ENCODE data around the gene KDM2A. TPM values are rescaled to one million over a fixed set of nuclear protein-coding genes. Genes with fewer than 3 reads are reported as not detected.

KDM2A gene
- total and polyA plus RNA-seq, 7 donors: 15.6 to 67.3 (median 29.0) TPM

DNA sequence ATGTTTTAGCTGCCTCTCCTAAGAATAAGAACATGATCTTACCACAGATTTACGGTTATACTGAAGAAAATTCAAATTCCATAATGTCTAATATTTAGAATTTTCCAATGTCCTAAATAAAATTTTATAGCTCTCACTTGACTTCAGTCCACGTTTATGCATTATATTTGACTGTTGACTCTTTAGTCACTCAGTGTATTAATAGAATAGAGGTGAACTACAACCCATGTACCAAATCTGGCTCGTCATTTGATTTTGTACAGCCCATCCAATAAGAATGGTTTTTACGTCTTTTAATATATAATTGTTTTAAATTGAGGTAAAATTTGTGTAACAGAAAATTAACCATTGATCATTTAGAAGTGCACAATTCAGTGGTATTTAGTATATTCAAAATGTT, 34.9 kb downstream of the KDM2A start:
- no peaks in the 10 kb centered on the region for H3K9me3 ChIP-seq
- H3K4me3 ChIP-seq: no peak overlapping the region
- intact Hi-C loops (cut with DNase I): no loop called here
- 81 to 85% methylated on average over 4 of the region's 4 CpGs for WGBS, 2 donors
- DNase-seq: no peak
- peaks cover 0 to 12% (median 10%) of the 10 kb centered on the region in 4 donors for H3K4me1 ChIP-seq
- H3K27me3 ChIP-seq: no peaks in the 10 kb centered on the region
- H3K36me3 ChIP-seq: peaks cover 4 to 24% (median 11%) of the 10 kb centered on the region in 4 donors
- no peak overlapping the region for H3K27ac ChIP-seq
- TF ChIP-seq POLR2A (IDR thresholded peaks at IDR 0.05) (no peak), EP300 (IDR thresholded peaks at IDR 0.05) (no peak), POLR2AphosphoS5 (IDR thresholded peaks at IDR 0.05) (no peak)
- TF ChIP-seq, protein P1, sequence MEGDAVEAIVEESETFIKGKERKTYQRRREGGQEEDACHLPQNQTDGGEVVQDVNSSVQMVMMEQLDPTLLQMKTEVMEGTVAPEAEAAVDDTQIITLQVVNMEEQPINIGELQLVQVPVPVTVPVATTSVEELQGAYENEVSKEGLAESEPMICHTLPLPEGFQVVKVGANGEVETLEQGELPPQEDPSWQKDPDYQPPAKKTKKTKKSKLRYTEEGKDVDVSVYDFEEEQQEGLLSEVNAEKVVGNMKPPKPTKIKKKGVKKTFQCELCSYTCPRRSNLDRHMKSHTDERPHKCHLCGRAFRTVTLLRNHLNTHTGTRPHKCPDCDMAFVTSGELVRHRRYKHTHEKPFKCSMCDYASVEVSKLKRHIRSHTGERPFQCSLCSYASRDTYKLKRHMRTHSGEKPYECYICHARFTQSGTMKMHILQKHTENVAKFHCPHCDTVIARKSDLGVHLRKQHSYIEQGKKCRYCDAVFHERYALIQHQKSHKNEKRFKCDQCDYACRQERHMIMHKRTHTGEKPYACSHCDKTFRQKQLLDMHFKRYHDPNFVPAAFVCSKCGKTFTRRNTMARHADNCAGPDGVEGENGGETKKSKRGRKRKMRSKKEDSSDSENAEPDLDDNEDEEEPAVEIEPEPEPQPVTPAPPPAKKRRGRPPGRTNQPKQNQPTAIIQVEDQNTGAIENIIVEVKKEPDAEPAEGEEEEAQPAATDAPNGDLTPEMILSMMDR (IDR thresholded peaks at IDR 0.05): no peak

DNA sequence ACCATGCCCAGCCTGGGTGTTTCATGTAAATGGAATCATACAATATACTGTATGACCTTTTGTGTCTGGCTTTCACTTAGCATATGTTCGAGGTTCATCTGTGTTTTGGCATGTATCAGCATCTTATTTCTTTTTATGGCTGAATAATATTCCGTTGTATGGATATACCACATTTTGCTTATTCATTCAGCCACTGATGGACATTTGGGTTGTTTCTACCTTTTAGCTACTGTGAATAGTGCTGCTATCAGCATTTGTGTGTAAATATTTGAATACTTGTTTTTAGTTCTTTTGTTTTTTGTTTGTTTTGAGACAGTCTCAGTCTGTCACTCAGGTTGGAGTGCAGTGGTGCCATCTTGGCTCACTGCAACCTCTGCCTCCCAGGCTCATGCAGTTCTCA, 35.7 kb downstream of the KDM2A start:
- no peak overlapping the region for H3K27ac ChIP-seq
- peaks cover 3 to 23% (median 11%) of the 10 kb centered on the region in 4 donors for H3K36me3 ChIP-seq
- no peaks in the 10 kb centered on the region for H3K9me3 ChIP-seq
- DNase-seq: no peak
- 97 to 99% methylated on average over 2 of the region's 2 CpGs for WGBS, 2 donors
- TF ChIP-seq POLR2A (IDR thresholded peaks at IDR 0.05) (no peak), EP300 (IDR thresholded peaks at IDR 0.05) (no peak), POLR2AphosphoS5 (IDR thresholded peaks at IDR 0.05) (no peak)
- TF ChIP-seq, protein P1 (IDR thresholded peaks at IDR 0.05): no peak
- intact Hi-C loops (cut with DNase I): no loop called here
- H3K4me3 ChIP-seq: no peak overlapping the region
- no peaks in the 10 kb centered on the region for H3K27me3 ChIP-seq
- peaks cover 0 to 13% (median 10%) of the 10 kb centered on the region in 4 donors for H3K4me1 ChIP-seq

DNA sequence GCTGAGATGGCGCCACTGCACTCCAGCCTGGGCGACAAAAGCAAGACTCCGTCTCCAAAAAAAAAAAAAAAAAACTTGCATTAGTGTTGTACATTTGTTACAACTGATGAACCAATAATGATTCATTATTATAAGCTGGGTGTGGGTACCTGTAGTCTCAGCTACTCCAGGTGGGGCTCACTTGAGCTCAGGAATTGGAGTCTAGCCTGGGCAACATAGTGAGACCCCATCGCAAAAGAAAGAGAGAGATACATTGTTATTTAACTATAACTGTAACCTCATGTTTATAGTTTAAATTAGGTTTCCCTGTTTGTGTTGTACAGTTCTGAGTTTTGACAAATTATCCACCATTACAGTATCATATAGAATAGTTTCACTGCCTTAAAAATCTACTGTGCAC, 38.6 kb downstream of the KDM2A start:
- WGBS, 2 donors: 97 to 98% methylated on average over 4 of the region's 4 CpGs
- intact Hi-C loops (cut with DNase I): no loop called here
- no peak for TF ChIP-seq POLR2AphosphoS5 (IDR thresholded peaks at IDR 0.05)
- TF ChIP-seq, protein P1 (IDR thresholded peaks at IDR 0.05): no peak
- no peak for TF ChIP-seq POLR2A (IDR thresholded peaks at IDR 0.05)
- no peak for TF ChIP-seq EP300 (IDR thresholded peaks at IDR 0.05)

DNA sequence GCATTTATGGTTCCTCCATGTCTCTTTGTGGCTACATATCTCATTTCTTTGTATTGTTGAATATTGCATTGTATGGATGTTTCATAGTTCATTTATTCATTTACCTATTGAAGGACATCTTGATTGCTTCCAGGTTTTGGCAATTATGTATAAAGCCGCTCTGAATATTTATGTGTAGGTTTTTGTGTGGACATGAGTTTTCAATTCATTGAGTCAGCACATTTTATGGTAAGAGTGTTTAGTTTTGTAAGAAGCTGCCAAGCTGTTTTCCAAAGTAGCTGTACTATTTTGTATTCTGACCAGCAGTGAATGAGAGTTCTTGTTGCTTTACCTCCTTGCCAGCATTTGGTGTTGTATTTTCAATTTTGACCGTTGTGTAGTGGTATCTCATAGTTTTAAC, 39.2 kb downstream of the KDM2A start:
- Histone ChIP-seq H3K4me1 (peaks cover 0 to 20% (median 15%) of the 10 kb centered on the region in 4 donors), H3K36me3 (peaks cover 0 to under 1% (median 0%) of the 10 kb centered on the region in 4 donors), H3K9me3 (no peaks in the 10 kb centered on the region), H3K27ac (no peak overlapping the region), H3K27me3 (no peaks in the 10 kb centered on the region), H3K4me3 (no peak overlapping the region)
- 81 to 91% methylated on average over 2 of the region's 2 CpGs for WGBS, 2 donors
- TF ChIP-seq EP300 (IDR thresholded peaks at IDR 0.05) (no peak), POLR2A (IDR thresholded peaks at IDR 0.05) (no peak), POLR2AphosphoS5 (IDR thresholded peaks at IDR 0.05) (no peak)
- TF ChIP-seq, protein P1 (IDR thresholded peaks at IDR 0.05): no peak
- no peak for DNase-seq
- intact Hi-C loops (cut with DNase I): no loop called here

More for the DNA sequence above, 38.6 kb downstream of the KDM2A start:
- no peaks in the 10 kb centered on the region for H3K9me3 ChIP-seq
- no peak for DNase-seq
- H3K4me3 ChIP-seq: no peak overlapping the region
- no peaks in the 10 kb centered on the region for H3K27me3 ChIP-seq
- H3K4me1 ChIP-seq: peaks cover 0 to 20% (median 15%) of the 10 kb centered on the region in 4 donors
- no peak overlapping the region for H3K27ac ChIP-seq
- peaks cover 0 to 4% (median 0%) of the 10 kb centered on the region in 4 donors for H3K36me3 ChIP-seq

DNA sequence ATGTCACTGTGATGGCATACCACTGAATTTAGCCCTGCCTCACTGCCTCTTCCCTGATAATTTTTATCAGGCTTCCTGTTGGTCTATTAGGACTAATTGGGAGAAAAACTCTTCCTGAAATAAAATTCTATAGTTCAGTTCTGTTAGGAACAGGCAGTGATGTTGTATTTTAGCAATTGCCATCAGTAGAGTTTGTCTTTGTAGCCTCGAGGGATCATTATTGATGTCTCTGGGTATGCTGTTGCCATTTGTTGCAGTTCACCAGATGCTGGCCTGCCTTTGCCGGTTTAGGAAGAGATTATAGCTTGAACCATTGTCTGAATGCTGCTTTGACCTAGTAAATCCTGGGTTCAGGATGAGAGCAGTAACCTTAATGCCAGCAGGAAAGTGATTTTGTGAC, 41.0 kb downstream of the KDM2A start:
- WGBS, 2 donors: 82 to 88% methylated on average over 2 of the region's 2 CpGs
- Histone ChIP-seq H3K27me3 (no peaks in the 10 kb centered on the region), H3K4me3 (no peak overlapping the region), H3K27ac (no peak overlapping the region), H3K4me1 (peaks cover 0 to 24% (median 16%) of the 10 kb centered on the region in 4 donors), H3K36me3 (no peaks in the 10 kb centered on the region), H3K9me3 (no peaks in the 10 kb centered on the region)
- TF ChIP-seq POLR2A (IDR thresholded peaks at IDR 0.05) (no peak), POLR2AphosphoS5 (IDR thresholded peaks at IDR 0.05) (no peak), EP300 (IDR thresholded peaks at IDR 0.05) (no peak)
- TF ChIP-seq, protein P1 (IDR thresholded peaks at IDR 0.05): no peak
- intact Hi-C loops (cut with DNase I): no loop called here
- DNase-seq: no peak
